ENCODE results near the gene SCN8A.
"Not testable (repeated sequence)": the region's sequence is repeated elsewhere in the genome, so short reads cannot be mapped to it uniquely, and the experiment has no call there.

The SCN8A gene

GRCh38 chr12:51622564-51622963 lies 31.5 kb downstream of the SCN8A start:
- DNase-seq (ENCODE audit: low read depth) = no peak

- DNase-seq (ENCODE audit: low read depth) = no peak
These were observed 34.3 kb downstream of the SCN8A start for GRCh38 chr12:51625370-51625769.

- no peak for DNase-seq (ENCODE audit: low read depth)
These were observed 35.1 kb downstream of the SCN8A start for GRCh38 chr12:51626115-51626514.

GRCh38 chr12:51626629-51627028 lies 35.6 kb downstream of the SCN8A start:
- DNase-seq (ENCODE audit: low read depth) = no peak

- DNase-seq (ENCODE audit: low read depth) = no peak
These were observed 39.3 kb downstream of the SCN8A start for GRCh38 chr12:51630256-51630880.

- no peak for DNase-seq (ENCODE audit: low read depth)
These were observed 40.0 kb downstream of the SCN8A start for GRCh38 chr12:51630986-51631385.

GRCh38 chr12:51631591-51631990 lies 40.6 kb downstream of the SCN8A start:
- DNase-seq (ENCODE audit: low read depth) = no peak

- no peak for DNase-seq (ENCODE audit: low read depth)
These were observed 41.6 kb downstream of the SCN8A start for GRCh38 chr12:51632623-51633022.

- no peak for DNase-seq (ENCODE audit: low read depth)
These were observed 44.3 kb downstream of the SCN8A start for GRCh38 chr12:51635346-51635745.

GRCh38 chr12:51636581-51636980 lies 45.5 kb downstream of the SCN8A start:
- DNase-seq (ENCODE audit: low read depth) = peak; percentile 25

GRCh38 chr12:51636986-51637385 lies 46.0 kb downstream of the SCN8A start:
- no peak for DNase-seq (ENCODE audit: low read depth)

- no peak for DNase-seq (ENCODE audit: low read depth)
These were observed 48.3 kb downstream of the SCN8A start for GRCh38 chr12:51639361-51639760.

- DNase-seq (ENCODE audit: low read depth) = no peak
These were observed 51.3 kb downstream of the SCN8A start for GRCh38 chr12:51642286-51642685.

GRCh38 chr12:51643951-51644350 lies 52.9 kb downstream of the SCN8A start:
- DNase-seq (ENCODE audit: low read depth) = no peak

GRCh38 chr12:51644691-51645090 lies 53.7 kb downstream of the SCN8A start:
- not testable (repeated sequence) for DNase-seq (ENCODE audit: low read depth)

GRCh38 chr12:51645961-51646360 lies 54.9 kb downstream of the SCN8A start:
- no peak for DNase-seq (ENCODE audit: low read depth)

- DNase-seq (ENCODE audit: low read depth) = no peak
These were observed 56.6 kb downstream of the SCN8A start for GRCh38 chr12:51647647-51648046.

GRCh38 chr12:51653431-51653830 lies 62.4 kb downstream of the SCN8A start:
- no peak for DNase-seq (ENCODE audit: low read depth)

- no peak for DNase-seq (ENCODE audit: low read depth)
These were observed 70.2 kb downstream of the SCN8A start for GRCh38 chr12:51661199-51661598.

- no peak for DNase-seq (ENCODE audit: low read depth)
These were observed 70.8 kb downstream of the SCN8A start for GRCh38 chr12:51661836-51662235.

- DNase-seq (ENCODE audit: low read depth) = no peak
These were observed 71.7 kb downstream of the SCN8A start for GRCh38 chr12:51662728-51663154.

GRCh38 chr12:51663390-51663789 lies 72.4 kb downstream of the SCN8A start:
- DNase-seq (ENCODE audit: low read depth) = no peak

GRCh38 chr12:51666696-51667095 lies 75.7 kb downstream of the SCN8A start:
- DNase-seq (ENCODE audit: low read depth) = no peak

- no peak for DNase-seq (ENCODE audit: low read depth)
These were observed 76.2 kb downstream of the SCN8A start for GRCh38 chr12:51667269-51667668.

GRCh38 chr12:51669271-51669670 lies 78.2 kb downstream of the SCN8A start:
- no peak for DNase-seq (ENCODE audit: low read depth)

All from GM04503 (cell line).